Ovary (tissue), 3 donors: Measurements from ENCODE around the gene FAM222A.

ENCODE experiments used
- CTCF ChIP-seq, 3 donors: fragments of 450-650 bp in 2 of 3; fragments of 200-600 bp in 1 of 3; IDR thresholded peaks; one replicate each; pipeline versions ENCODE4 v1.5.1 to v1.8.0; 2016 to 2022; ENCODE audit warnings: antibody characterized with exemption in 3 of 3, mild to moderate bottlenecking in 1 of 3
- POLR2A ChIP-seq: fragments of 450-650 bp; IDR thresholded peaks from one replicate; pipeline ENCODE4 v1.6.1; 2017; ENCODE audit warnings: antibody characterized with exemption, mild to moderate bottlenecking, moderate library complexity
- donor health status: DM: no; HTN: no; CAD: no.

GRCh38 chr12:109814600-109815150 is 101.0 kb downstream of the FAM222A start:
- TF ChIP-seq POLR2A (no peak), CTCF (IDR thresholded peaks at IDR 0.05) (no peak)
